K562 (cell line): Measurements from ENCODE around the gene RNF11. TPM values are rescaled to one million over a fixed set of nuclear protein-coding genes. Genes with fewer than 3 reads are reported as not detected.

Experiments
- ATAC-seq: fragments of 200-7000 bp; cut with Tn5 transposase; 3 replicates; pipeline ENCODE4 v1.9.1; 2020; ENCODE audit warnings: moderate library complexity
- BruUV-seq: library from RNA; stranded (reverse); fragments of 400-500 nt; replicated peaks from 2 replicates; lab custom pipeline; 2021; lab: Mats Ljungman, UMichigan
- CTCF ChIA-PET: fragments of 300-600 bp; formaldehyde crosslinking; extraction: SDS; loops from one replicate; lab custom pipeline; 2021; ENCODE audit warnings: low intra/inter-chr PET ratio; lab: Yijun Ruan, JAX
- POLR2A ChIA-PET: fragments of 300-600, 350-650 bp; sonication (Branson Sonifier 250); formaldehyde crosslinking; extraction: SDS; loops from one replicate; lab custom pipeline; 2021; ENCODE audit warnings: antibody characterized with exemption, inconsistent platforms; lab: Yijun Ruan, JAX
- DNase-seq, 4 experiments: peaks; one replicate each; pipeline versions ENCODE4 v3.0.0 to v3.0.0-alpha.2; 2011 to 2018; ENCODE audit warnings: low spot score in 3 of 4, mixed read lengths in 3 of 4; ENCODE audit errors: extremely low read depth in 1 of 4
- FAIRE-seq: peaks from 2 replicates; lab custom pipeline; 2011; peaks lifted over from hg19 to GRCh38; lab: Jason Lieb, UNC
- H2AFZ ChIP-seq: 2 replicates; pipeline ENCODE4 v1.6.0; 2011; ENCODE audit warnings: low read depth, low read length, control low read depth, inconsistent platforms
- H3K27ac ChIP-seq: fragments of 200-600 bp; 3 replicates; pipeline ENCODE4 v1.8.0; 2011; ENCODE audit warnings: low read depth, mild to moderate bottlenecking, control low read depth, inconsistent platforms, low read length, moderate library complexity, mixed read lengths; ENCODE audit errors: extremely low read depth
- H3K27me3 ChIP-seq, 2 experiments: fragments of 300-600 bp in 1 of 2; 2 replicates in 1 of 2; 3 replicates in 1 of 2; pipeline versions ENCODE4 v1.6.0 to v1.8.0; 2011; ENCODE audit warnings: inconsistent platforms in 2 of 2, low read length in 2 of 2, mild to moderate bottlenecking in 1 of 2, mixed read lengths in 1 of 2, moderate library complexity in 1 of 2; ENCODE audit not compliant: control insufficient read depth in 2 of 2, insufficient read depth in 2 of 2
- H3K36me3 ChIP-seq: fragments of 300-600 bp; 3 replicates; pipeline ENCODE4 v1.8.0; 2011; ENCODE audit warnings: mild to moderate bottlenecking, low read length, inconsistent platforms; ENCODE audit not compliant: control insufficient read depth, insufficient read depth
- H3K4me1 ChIP-seq, 2 experiments: fragments of 200-600 bp in 1 of 2; replicated peaks in 1 of 2; 2 replicates in 1 of 2; 3 replicates in 1 of 2; pipeline versions ENCODE4 v1.5.1 to v1.8.0; 2011; ENCODE audit warnings: inconsistent platforms in 2 of 2, low read length in 2 of 2, mild to moderate bottlenecking in 1 of 2, mixed read lengths in 1 of 2, moderate library complexity in 1 of 2; ENCODE audit not compliant: control insufficient read depth in 2 of 2, insufficient read depth in 2 of 2
- H3K4me2 ChIP-seq: 2 replicates; pipeline ENCODE4 v1.6.1; 2011; ENCODE audit warnings: low read length, control low read depth, inconsistent platforms, mixed read lengths; ENCODE audit not compliant: insufficient read depth
- H3K4me3 ChIP-seq: fragments of 200-600 bp; sonication (generic), shearing (Covaris generic); 2 replicates; pipeline ENCODE4 v1.5.1; 2016; ENCODE audit warnings: control low read depth, inconsistent platforms
- H3K79me2 ChIP-seq: fragments of 200-600 bp; 3 replicates; pipeline ENCODE4 v1.8.0; 2011; ENCODE audit warnings: low read length, inconsistent platforms; ENCODE audit not compliant: control insufficient read depth, insufficient read depth
- H3K9ac ChIP-seq, 2 experiments: 2 replicates each; pipeline versions ENCODE4 v1.6.0 to v1.6.1; 2011; ENCODE audit warnings: low read depth in 2 of 2, low read length in 2 of 2, control low read depth in 1 of 2, inconsistent platforms in 1 of 2, mild to moderate bottlenecking in 1 of 2, mixed read lengths in 1 of 2; ENCODE audit not compliant: insufficient read depth in 1 of 2
- H3K9me1 ChIP-seq: one replicate; pipeline ENCODE4 v1.6.0; 2011; ENCODE audit warnings: inconsistent platforms, mild to moderate bottlenecking, low read length, moderate library complexity; ENCODE audit not compliant: control insufficient read depth, insufficient read depth
- H3K9me3 ChIP-seq: replicated peaks from 2 replicates; pipeline ENCODE4 v1.5.1; 2011; ENCODE audit warnings: low read depth, low read length, inconsistent platforms; ENCODE audit not compliant: control insufficient read depth, insufficient read depth
- H4K20me1 ChIP-seq: replicated peaks from 2 replicates; pipeline ENCODE4 v1.6.1; 2011; ENCODE audit warnings: low read length, inconsistent platforms, mixed read lengths; ENCODE audit not compliant: control insufficient read depth, insufficient read depth
- ATF3 ChIP-seq, 2 experiments: fragments of 450-650 bp in 1 of 2; sonication (generic) in 1 of 2; formaldehyde crosslinking in 1 of 2; IDR thresholded peaks in 1 of 2; conservative IDR thresholded peaks in 1 of 2; 2 replicates each; pipeline versions ENCODE4 v1.6.1 to v1.8.1; 2016 to 2023; ENCODE audit warnings: mild to moderate bottlenecking in 2 of 2, moderate library complexity in 2 of 2, inconsistent platforms in 1 of 2, missing genetic modification reagents in 1 of 2
- CEBPG ChIP-seq, 3 experiments: fragments of 200-800 bp in 1 of 3; sonication (Bioruptor generic) in 1 of 3; sonication (generic) in 1 of 3; formaldehyde crosslinking in 1 of 3; IDR thresholded peaks in 2 of 3; conservative IDR thresholded peaks in 1 of 3; 2 replicates each; pipeline versions ENCODE4 v1.6.1 to v1.8.0; 2016 to 2022; ENCODE audit warnings: missing compliant biosample characterization in 2 of 3, missing genetic modification characterization in 2 of 3, mild to moderate bottlenecking in 1 of 3, missing genetic modification reagents in 1 of 3
- E2F1 ChIP-seq: sonication (generic); formaldehyde crosslinking; IDR thresholded peaks from 2 replicates; pipeline ENCODE4 v1.8.1; 2023; ENCODE audit warnings: mild to moderate bottlenecking, missing genetic modification reagents, moderate library complexity
- E2F3 ChIP-seq: fragments of 250-450 bp; sonication (Bioruptor Pico); IDR thresholded peaks from 2 replicates; pipeline ENCODE4 v1.4.0; 2020; ENCODE audit warnings: mild to moderate bottlenecking
- KHSRP ChIP-seq: fragments of 450-650 bp; IDR thresholded peaks from 2 replicates; pipeline ENCODE4 v1.6.1; 2017
- LCOR ChIP-seq: sonication (generic); formaldehyde crosslinking; IDR thresholded peaks from 2 replicates; pipeline ENCODE4 v1.8.0; 2022; ENCODE audit warnings: mild to moderate bottlenecking, missing genetic modification reagents
- MAFK ChIP-seq: IDR thresholded peaks from 2 replicates; pipeline ENCODE4 v1.6.1; 2011; ENCODE audit warnings: low read length, improper control_type of control experiment
- MCM2 ChIP-seq: fragments of 450-650 bp; IDR thresholded peaks from 2 replicates; pipeline ENCODE4 v1.6.1; 2017; ENCODE audit warnings: low read depth, mild to moderate bottlenecking
- NR2F6 ChIP-seq: fragments of 450-650 bp; formaldehyde crosslinking; IDR thresholded peaks from 2 replicates; pipeline ENCODE4 v1.4.0; 2020; ENCODE audit warnings: mild to moderate bottlenecking
- RBM39 ChIP-seq: fragments of 200-400 bp; formaldehyde crosslinking; optimal IDR thresholded peaks from 2 replicates; pipeline ENCODE3; 2018; ENCODE audit warnings: low read depth, low read length
- SMAD1 ChIP-seq: fragments of 150-350 bp; IDR thresholded peaks from 2 replicates; pipeline ENCODE4 v1.6.1; 2014; ENCODE audit warnings: low read length, low read depth; ENCODE audit not compliant: partially characterized antibody
- TCF7 ChIP-seq: sonication (generic); IDR thresholded peaks from 2 replicates; pipeline ENCODE4 v1.6.1; 2016; ENCODE audit warnings: antibody characterized with exemption, borderline replicate concordance
- ZBED1 ChIP-seq: IDR thresholded peaks from 2 replicates; pipeline ENCODE4 v1.6.1; 2014
- ZZZ3 ChIP-seq: fragments of 450-650 bp; IDR thresholded peaks from 2 replicates; pipeline ENCODE4 v1.6.1; 2016; ENCODE audit warnings: antibody characterized with exemption, mild to moderate bottlenecking, moderate library complexity
- WGBS: fragments of 100-300 bp; shearing (Covaris generic); methylation state at CpG from one replicate; pipeline ENCODE4 v1.1.6; 2016; ENCODE audit warnings: low coverage, mixed read lengths; ENCODE audit not compliant: insufficient coverage; ENCODE audit errors: missing lambda C conversion rate; 5-methylcytosine and 5-hydroxymethylcytosine counted together
- in situ Hi-C: fragments of 300-500 bp; cut with MboI; formaldehyde crosslinking; loops from 4 replicates; pipeline ENCODE4 v1.15.0; 2018; ENCODE audit warnings: inconsistent platforms, mixed read lengths
- intact Hi-C: fragments of 100-400 bp; cut with micrococcal nuclease; formaldehyde crosslinking; loops from 2 replicates; pipeline ENCODE4 v1.14.2; 2022
- polyA plus RNA-seq, 8 experiments: library from polyadenylated mRNA; depleted of rRNA in 4 of 8; stranded (reverse) in 5 of 8; unstranded in 3 of 8; fragments of >200 nt; fragmentation: Nextera tagmentation in 2 of 8; fragmentation: Illumina TruSeq in 1 of 8; extraction: Ambion mirVana in 2 of 8; extraction: Trizol in 1 of 8; gene quantifications; 2 replicates each; pipeline versions ENCODE4 v1.2.1 to v1.2.3, GENCODE V29; 2011 to 2014; ENCODE audit warnings: inconsistent platforms in 1 of 8, missing spikeins in 1 of 8
- total RNA-seq, 7 experiments: library from RNA; depleted of rRNA in 6 of 7; stranded (reverse); fragments of >200 nt in 6 of 7; fragmentation: Illumina TruSeq in 2 of 7; extraction: Trizol in 2 of 7; gene quantifications; 2 replicates each; pipeline versions ENCODE4 v1.2.1 to v1.2.3, GENCODE V29; 2011 to 2021; ENCODE audit warnings: low replicate concordance in 1 of 7

Gene RNF11
- total and polyA plus RNA-seq, 9 of the 15 experiments (the other 6 are each of a cell fraction or from before 2014, with no cell fraction given) = 5.7 to 34.3 (median 23.1) TPM

GRCh38 chr1:51313961-51314777 is 78.1 kb downstream of the RNF11 start:
- peak overlapping the region; percentile 64; the same call in 1 of the 2 replicates for H2AFZ ChIP-seq
- ChIA-PET POLR2A (interaction anchor here (0.6 to 1.8 kb wide), 3 partner anchors 16 to 679 kb away, joined by 3 to 5 read pairs (median 4); partner anchors contain the start of gene TTC39A), CTCF (interaction anchor here (0.7 kb wide), 1 partner anchor 16 kb away, joined by 3 read pairs; no protein-coding TSS in a partner anchor)
- DNase-seq (no peak), FAIRE-seq (no peak), ATAC-seq (peak; percentile 42; the same call in 2 of the 3 replicates)
- peaks cover 9 to 15% of the 10 kb centered on the region in 2 experiments; a peak in 3 of 5 replicates for H3K4me1 ChIP-seq
- H3K9me3 ChIP-seq = no peaks in the 10 kb centered on the region
- H3K9me1 ChIP-seq = no peaks in the 10 kb centered on the region
- in situ Hi-C loops = no loop called here
- H3K9ac ChIP-seq = peak overlapping the region in 1 of 2 experiments; percentile 83; a peak in 2 of 4 replicates
- no TSS peak for BruUV-seq
- H3K27me3 ChIP-seq = no peaks in the 10 kb centered on the region
- no peak overlapping the region; the same call in 1 of the 2 replicates for H3K4me2 ChIP-seq
- no peaks in the 10 kb centered on the region for H4K20me1 ChIP-seq
- no peaks in the 10 kb centered on the region for H3K79me2 ChIP-seq
- intact Hi-C loops = no loop called here
- H3K4me3 ChIP-seq = no peak overlapping the region
- no peak overlapping the region for H3K27ac ChIP-seq
- H3K36me3 ChIP-seq = no peaks in the 10 kb centered on the region
- 31% methylated on average over 12 of the region's 12 CpGs for WGBS
- peak; percentile 68 for TF ChIP-seq ATF3 (IDR thresholded peaks at IDR 0.05)
- no peak for TF ChIP-seq ATF3 (CRISPR knock-in tag; conservative IDR thresholded peaks at IDR 0.05)
- no peak for TF ChIP-seq CEBPG (CRISPR knock-in tag; IDR thresholded peaks at IDR 0.05)
- peak; percentile 27 to 35; a peak in 1 of 4 replicates for TF ChIP-seq CEBPG (tag; conservative IDR thresholded peaks at IDR 0.05 in 1 of 2, IDR thresholded peaks at IDR 0.05 in 1 of 2)
- TF ChIP-seq SMAD1 = no peak
- no peak for TF ChIP-seq KHSRP
- TF ChIP-seq MAFK = no peak
- TF ChIP-seq RBM39 = no peak
- no peak for TF ChIP-seq ZZZ3
- TF ChIP-seq E2F3 = 0 out of 2 replicates have a peak, but pooled peaks have one; percentile 54
- TF ChIP-seq ZBED1 = no peak
- TF ChIP-seq NR2F6 = no peak
- TF ChIP-seq MCM2 = no peak
- TF ChIP-seq LCOR (CRISPR knock-in tag) = no peak
- no peak for TF ChIP-seq E2F1
- TF ChIP-seq TCF7 = no peak
